ENCODE results near the gene FOXF1.

Gene FOXF1

GRCh38 chr16:86510465-86511261 is at the start of gene FOXF1:
Gene FOXF1 (plus strand): TSS chr16:86510527. CDS start chr16:86510570, 43 bp downstream.
- peak; percentile 91 for DNase-seq (ENCODE audit: low read depth)

DNA sequence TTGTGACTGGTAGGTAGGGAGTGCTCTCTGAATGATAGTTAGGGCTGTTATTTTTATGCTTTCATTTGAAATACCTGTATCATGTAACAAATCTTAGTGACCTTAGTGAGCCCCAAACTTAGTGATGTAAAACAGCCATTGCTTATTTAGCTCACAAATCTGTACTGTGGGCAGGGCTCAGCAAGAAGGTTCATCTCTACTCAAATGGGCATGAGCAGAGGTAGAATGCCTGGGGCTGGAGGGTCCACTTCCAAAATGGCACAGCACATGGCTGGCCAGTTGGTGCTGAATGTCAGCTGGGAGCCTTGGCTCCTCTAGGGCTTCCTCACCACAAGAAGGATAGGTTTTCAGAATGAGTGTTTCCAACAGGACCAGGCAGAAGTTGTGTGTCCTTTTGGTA is 49.3 kb upstream of the FOXF1 start:
- no peak for DNase-seq (ENCODE audit: low read depth)

DNA sequence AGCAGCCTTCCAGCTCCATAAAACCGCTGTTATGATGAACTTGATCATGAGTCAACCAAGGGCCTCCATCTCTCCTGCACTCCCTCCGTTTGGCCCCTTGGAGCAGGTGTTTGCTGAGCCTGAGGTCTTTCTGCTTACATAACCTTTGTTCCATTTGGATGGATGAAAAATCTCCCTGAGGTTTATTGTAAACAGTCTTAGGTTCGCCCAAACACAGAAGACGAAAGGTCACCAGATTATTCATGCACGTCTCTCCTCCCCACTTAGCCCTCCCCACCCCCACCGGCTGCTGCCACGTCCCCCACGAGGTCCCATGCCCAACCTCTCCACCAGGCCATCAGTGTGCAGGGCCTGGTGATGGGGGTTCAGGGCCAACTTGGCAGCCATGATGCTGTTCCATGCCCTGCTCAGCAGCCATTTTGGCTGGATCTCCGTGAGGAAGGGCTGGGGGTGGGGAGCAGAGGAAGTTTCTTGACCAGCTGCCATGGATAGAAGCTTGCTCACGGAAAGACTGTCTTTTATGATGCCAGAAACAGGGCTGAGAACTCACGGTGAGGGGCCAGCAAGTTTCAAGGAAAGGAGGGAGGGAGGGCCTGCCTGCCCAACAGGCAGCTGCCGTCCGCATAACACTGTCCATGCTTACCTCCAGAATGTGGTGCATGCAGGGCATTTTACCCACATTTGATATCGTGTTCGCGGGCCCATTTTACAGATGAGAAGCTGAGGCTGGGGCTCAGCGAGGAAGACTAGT is 47.8 kb upstream of the FOXF1 start:
- DNase-seq (ENCODE audit: low read depth) = peak; percentile 92

- DNase-seq (ENCODE audit: low read depth) = no peak
Measured at GRCh38 chr16:86464044-86464443, 46.3 kb upstream of the FOXF1 start.

- no peak for DNase-seq (ENCODE audit: low read depth)
Measured at GRCh38 chr16:86465434-86465833, 44.9 kb upstream of the FOXF1 start.

GRCh38 chr16:86466696-86467406 is 43.5 kb upstream of the FOXF1 start:
- DNase-seq (ENCODE audit: low read depth) = peak; percentile 86

DNA sequence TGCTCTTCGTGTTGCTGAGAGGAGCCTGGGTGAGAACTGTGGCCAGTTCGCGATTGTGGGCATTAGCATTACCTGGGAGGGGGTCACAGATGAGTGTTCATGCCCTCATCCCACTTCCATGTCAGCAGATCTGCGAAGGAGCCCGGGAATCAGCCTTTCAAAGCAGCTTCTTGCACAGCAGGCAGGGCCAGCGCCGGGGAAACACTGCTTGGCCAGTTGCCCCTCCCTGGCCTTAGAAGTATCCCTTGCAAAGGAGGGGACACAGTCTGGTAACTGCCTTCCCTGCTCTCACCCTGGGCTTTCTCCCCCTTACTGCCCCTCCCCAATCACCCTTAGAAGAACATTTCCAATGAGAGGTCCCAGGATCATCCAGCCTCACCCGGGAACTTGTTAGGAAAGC is 42.8 kb upstream of the FOXF1 start:
- no peak for DNase-seq (ENCODE audit: low read depth)

- DNase-seq (ENCODE audit: low read depth) = no peak
Measured at GRCh38 chr16:86470964-86471363, 39.4 kb upstream of the FOXF1 start.

DNA sequence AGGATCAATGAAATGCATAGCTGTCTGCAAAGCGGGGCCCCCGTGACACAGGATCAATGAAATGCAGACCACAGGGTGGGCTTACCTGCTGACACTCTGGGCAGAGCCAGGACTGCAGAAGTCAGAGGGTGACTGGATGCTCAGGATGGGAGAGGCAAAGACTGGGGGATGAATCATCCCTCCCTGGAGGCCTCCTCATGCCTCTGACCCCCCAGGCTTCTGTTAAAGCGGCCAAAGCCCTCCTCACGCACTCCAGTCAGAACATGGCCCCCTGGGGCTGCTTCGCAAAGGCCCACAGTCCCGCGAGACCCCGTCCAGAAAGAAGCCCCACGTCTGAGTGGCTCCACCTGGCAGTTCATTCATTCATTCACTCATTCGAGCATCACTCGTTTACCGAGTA is 38.4 kb upstream of the FOXF1 start:
- DNase-seq (ENCODE audit: low read depth) = no peak

DNA sequence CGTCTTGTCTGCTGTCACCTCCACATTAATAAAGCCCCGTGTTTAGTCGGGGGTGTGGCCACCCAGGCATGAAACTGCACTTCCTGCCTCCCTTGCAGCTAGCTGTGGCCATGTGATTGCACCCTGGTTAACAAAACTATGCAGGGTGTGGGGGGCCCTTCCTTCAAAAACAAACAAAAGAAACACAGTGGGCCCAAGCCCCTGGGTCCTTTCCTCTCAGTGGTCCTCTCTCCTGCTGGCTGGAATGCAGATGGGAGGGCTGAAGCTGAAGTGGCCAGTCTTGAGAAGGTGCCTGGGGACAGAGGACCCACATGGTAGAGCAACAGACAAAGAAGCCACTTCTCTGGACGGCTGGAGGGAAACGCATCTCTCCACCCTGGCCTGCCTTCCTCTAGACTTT is 38.0 kb upstream of the FOXF1 start:
- no peak for DNase-seq (ENCODE audit: low read depth)

DNA sequence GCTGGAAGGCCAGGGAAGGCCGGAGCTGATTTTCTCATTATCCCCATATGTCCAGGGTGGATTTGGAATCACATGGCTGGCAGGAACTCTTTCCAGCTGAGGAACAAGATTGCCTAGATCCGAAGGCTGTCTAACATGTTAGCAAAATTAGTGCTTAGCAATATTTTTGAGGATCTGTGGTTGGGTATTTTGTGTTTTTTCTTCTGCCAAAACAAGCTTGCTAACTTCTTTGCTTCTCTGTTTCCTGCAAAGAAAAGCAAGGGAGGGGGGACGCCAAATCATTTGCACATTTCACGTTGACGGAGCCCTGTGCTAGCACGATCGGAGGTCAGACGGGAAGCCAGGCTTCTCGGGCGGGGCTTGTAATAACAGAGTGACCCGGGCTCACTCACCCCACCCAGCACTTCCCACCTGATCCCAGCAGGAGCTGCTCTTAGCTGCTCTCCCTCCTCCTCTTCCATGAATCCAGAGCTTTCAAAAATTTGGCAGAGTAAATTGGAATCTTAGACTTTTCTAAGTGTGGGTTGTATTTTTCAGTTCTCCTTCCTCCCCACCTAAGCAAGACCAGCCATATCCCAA is 33.3 kb upstream of the FOXF1 start:
- DNase-seq (ENCODE audit: low read depth) = no peak

GRCh38 chr16:86477642-86478041 is 32.7 kb upstream of the FOXF1 start:
- peak; percentile 82 for DNase-seq (ENCODE audit: low read depth)

DNA sequence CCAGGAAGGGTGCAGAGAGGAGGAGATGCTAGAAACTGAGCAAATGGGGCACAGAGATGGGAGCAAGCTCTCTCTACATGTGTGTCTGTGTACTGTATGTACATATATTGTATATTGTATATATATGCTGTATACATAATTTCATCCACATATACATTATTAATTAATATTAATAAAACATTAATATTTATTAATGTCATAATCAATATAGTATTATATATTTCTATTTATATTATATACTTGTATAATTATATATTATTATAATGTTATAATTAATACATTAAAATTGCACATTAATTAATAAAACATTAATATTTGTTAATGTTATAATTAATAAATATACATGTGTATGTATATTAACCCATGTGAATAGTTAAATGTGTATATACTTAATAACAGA is 31.5 kb upstream of the FOXF1 start:
- no peak for DNase-seq (ENCODE audit: low read depth)

DNA sequence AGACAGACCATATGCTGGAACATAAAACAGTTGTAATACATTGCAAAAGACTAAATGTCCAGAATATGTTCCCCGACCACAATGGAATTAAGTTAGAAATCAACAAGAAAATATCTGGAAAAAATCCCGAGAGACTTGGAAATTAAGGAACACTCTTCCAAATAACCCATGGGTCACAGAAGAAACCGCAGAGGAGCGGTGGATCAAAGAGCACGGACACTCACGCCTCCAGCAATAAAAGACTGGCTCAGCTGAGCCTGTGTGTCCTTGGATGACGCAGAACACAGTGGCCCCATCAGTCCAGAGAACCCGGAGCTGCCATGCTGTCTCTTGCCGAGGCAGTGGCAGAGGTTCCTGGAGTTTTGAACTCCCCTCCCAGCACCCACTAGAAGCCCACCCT is 30.9 kb upstream of the FOXF1 start:
- DNase-seq (ENCODE audit: low read depth) = no peak

DNA sequence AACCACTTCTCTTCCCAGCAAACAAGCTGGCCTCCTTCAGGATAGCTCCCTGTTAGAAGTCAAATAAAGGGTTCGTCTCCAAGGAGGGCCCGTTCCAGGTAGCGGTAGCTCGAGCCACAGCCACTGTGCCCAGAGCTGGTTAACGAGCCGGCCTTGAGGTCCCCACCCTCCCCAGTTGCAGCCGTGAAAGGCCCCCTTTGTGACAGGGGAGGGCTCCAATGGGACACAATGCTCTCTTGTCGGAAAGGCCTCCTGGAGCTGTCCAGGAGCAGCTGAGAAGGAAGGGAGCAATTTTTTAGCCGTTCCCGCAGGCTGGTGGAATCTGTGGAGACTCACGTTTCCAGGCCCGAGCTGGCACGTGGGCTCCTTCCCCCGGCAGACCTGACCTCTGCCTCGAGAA is 29.9 kb upstream of the FOXF1 start:
- DNase-seq (ENCODE audit: low read depth) = no peak

DNA sequence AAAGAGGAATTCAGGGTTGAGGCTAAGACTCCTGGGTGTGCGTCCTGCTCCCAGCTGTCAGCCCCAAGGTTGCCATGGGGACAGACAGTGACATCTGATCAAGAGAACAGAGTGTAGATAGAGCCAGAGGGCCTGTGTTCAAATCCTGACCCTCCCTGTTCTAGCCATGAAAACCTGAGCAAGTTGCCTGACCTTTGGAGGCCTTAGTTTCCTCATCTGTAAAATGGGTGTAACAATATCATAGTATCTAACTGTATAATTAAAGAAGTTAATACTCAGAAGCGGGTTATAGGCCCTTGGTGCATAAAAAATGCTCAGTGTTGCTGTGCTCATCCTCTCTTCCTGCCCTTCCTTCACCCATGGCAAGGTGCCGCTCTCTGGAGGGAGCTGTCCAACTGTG is 28.7 kb upstream of the FOXF1 start:
- DNase-seq (ENCODE audit: low read depth) = no peak

GRCh38 chr16:86484240-86484639 is 26.1 kb upstream of the FOXF1 start:
- DNase-seq (ENCODE audit: low read depth) = no peak

DNA sequence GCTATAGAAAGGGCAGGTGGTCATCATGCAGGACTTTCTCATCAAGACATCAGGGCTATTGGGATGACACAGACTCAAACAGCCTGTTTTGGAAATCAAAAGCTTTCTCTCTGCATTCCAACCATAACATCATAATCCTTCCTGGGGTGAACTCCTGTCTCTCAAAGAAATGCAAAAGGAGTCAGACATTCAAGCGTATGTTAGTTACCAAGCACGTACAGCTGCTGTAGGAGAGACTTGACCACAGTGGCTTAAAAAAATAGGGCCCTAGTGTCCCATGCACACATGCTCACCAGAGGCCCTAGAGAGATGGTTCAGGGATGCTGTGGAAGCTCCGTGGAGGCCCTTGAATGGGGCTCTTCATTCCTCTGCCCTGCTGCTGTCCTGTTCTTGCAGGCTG is 24.6 kb upstream of the FOXF1 start:
- peak; percentile 63 for DNase-seq (ENCODE audit: low read depth)

DNA sequence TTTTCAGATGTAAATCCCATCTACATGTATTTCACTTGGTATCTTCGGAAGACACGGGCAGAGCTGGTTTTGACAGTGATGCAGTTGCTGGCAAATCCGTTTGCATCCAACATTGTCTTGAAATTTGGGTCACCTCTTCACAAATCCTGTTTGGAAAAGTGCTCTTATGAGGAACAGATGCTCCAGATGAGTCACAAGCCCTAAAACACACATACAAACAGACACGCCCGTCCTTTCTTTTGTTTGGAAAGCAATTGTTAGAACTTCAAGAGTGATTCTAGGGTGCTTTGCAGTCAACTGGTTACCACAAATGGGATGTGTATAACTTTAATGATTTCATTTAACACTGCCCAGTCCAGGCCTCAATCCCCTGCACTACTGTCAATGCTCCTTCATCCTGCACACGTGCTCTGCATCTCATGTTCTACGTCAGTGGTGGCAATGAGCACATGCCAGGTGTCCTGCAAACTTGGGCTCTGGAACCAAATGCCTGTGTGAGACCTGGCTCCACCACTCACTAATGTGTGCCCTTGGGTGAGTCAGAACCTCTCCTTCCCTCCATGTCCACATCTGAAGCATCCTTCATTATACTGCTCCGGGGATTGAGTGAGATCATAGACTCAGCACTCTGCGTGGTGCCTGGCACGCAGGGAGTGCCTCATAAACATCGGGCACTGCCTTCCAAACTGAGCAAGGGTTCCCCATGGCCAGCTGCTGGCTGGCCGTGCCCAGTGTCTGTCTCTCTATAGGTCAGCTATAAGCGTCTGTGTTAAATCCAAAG is 19.3 kb upstream of the FOXF1 start:
- DNase-seq (ENCODE audit: low read depth) = no peak

DNA sequence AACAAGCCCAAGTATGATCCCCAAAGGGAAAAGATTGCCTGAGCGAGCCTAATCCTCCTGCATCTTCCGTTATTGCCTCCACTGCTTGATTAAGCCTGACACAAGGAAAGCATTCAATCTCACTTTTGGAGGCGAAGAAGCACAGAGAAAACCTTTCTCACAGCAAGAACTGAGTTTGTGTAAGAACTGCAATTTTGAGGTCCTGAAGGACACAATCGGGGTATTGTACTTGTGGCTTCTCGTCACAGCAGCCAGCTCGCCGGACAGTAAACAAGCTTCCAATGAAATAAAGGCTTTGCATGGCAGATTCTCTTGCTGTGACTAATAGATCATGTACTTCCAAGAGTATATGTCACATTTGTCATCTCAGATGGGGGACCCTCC is 18.7 kb upstream of the FOXF1 start:
- no peak for DNase-seq (ENCODE audit: low read depth)

DNA sequence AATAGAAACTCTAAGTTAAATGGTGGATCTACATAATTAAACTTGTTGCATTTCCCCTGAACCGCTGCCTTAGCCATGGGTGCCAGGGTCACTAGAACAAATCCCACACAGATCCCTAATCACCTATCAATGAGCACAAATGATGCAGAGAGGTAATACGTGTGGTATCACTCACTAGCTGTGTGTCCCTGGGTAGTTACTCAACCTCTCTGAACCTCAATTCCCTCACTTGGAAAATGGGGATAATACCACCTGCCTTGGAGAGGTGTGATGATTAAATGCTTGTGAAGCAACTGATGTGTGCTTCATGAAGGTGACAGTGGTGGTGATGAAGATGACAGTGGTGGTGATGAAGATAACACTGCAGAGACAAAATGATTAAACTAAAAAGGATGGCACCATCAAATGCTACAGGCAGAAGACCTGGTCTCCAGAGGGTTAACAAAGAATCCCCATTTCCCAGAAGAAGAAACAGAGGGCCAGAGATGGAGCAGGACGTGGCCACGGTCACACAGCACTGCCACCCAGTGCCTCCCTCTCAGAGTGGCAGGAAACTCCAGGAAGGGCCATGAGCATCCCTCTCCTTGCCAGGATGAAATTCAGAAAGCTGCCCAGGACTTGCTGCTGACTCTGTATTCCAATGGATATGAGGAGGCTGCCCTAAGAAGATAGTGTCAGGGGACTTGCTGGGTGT is 17.9 kb upstream of the FOXF1 start:
- no peak for DNase-seq (ENCODE audit: low read depth)
